ENCODE data around the gene FGD2.

Gene FGD2

DNA sequence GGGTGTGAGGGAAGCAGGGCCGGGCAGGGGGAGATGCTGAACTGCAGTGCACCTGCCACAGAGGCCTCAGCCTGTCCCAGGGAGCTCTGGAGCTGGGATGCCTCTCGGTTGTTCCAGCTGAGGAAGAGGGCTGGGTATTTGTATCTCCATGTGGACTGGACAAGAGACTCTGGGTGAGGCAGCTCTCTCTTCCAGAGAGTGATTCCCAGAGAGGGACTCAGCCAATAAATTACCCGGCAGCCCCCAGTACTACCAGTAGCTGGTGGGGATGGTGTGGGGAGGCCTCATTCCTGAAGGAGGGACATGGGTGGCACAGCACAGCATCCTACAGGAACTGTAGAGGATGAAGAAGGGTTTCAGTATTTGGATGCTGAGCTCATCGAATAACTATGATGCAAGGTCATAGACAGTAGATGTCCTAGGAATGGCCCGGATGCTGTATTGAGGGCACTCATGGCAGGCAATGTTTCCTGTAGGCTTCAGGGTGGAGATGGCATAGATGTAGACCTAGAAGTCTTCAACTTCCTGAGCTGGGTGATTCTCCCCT, 1.4 kb downstream of the FGD2 start:
- no peak overlapping the region for H3K4me3 ChIP-seq (replicated peaks; ENCODE audit: insufficient read depth, low read length)
- TF ChIP-seq, protein P1, sequence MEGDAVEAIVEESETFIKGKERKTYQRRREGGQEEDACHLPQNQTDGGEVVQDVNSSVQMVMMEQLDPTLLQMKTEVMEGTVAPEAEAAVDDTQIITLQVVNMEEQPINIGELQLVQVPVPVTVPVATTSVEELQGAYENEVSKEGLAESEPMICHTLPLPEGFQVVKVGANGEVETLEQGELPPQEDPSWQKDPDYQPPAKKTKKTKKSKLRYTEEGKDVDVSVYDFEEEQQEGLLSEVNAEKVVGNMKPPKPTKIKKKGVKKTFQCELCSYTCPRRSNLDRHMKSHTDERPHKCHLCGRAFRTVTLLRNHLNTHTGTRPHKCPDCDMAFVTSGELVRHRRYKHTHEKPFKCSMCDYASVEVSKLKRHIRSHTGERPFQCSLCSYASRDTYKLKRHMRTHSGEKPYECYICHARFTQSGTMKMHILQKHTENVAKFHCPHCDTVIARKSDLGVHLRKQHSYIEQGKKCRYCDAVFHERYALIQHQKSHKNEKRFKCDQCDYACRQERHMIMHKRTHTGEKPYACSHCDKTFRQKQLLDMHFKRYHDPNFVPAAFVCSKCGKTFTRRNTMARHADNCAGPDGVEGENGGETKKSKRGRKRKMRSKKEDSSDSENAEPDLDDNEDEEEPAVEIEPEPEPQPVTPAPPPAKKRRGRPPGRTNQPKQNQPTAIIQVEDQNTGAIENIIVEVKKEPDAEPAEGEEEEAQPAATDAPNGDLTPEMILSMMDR (IDR thresholded peaks at IDR 0.05; ENCODE audit: insufficient read depth, low read length) = no peak
- TF ChIP-seq GABPA (IDR thresholded peaks at IDR 0.05; ENCODE audit: low read depth) (no peak), POLR2AphosphoS5 (IDR thresholded peaks at IDR 0.05; ENCODE audit: low read depth) (no peak), SPI1 (IDR thresholded peaks at IDR 0.05; ENCODE audit: borderline replicate concordance, low read depth) (no peak)
- TF ChIP-seq, protein P2, sequence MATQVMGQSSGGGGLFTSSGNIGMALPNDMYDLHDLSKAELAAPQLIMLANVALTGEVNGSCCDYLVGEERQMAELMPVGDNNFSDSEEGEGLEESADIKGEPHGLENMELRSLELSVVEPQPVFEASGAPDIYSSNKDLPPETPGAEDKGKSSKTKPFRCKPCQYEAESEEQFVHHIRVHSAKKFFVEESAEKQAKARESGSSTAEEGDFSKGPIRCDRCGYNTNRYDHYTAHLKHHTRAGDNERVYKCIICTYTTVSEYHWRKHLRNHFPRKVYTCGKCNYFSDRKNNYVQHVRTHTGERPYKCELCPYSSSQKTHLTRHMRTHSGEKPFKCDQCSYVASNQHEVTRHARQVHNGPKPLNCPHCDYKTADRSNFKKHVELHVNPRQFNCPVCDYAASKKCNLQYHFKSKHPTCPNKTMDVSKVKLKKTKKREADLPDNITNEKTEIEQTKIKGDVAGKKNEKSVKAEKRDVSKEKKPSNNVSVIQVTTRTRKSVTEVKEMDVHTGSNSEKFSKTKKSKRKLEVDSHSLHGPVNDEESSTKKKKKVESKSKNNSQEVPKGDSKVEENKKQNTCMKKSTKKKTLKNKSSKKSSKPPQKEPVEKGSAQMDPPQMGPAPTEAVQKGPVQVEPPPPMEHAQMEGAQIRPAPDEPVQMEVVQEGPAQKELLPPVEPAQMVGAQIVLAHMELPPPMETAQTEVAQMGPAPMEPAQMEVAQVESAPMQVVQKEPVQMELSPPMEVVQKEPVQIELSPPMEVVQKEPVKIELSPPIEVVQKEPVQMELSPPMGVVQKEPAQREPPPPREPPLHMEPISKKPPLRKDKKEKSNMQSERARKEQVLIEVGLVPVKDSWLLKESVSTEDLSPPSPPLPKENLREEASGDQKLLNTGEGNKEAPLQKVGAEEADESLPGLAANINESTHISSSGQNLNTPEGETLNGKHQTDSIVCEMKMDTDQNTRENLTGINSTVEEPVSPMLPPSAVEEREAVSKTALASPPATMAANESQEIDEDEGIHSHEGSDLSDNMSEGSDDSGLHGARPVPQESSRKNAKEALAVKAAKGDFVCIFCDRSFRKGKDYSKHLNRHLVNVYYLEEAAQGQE (IDR thresholded peaks at IDR 0.05; ENCODE audit: insufficient replicate concordance, low read depth) = no peak
- no peak overlapping the region for H3K27ac ChIP-seq (replicated peaks)
- no peak for DNase-seq (ENCODE audit: low read depth in 1 of 2, low spot score in 1 of 2)
- no peaks in the 10 kb centered on the region for H3K27me3 ChIP-seq (ENCODE audit: insufficient read depth, poor library complexity, severe bottlenecking)

DNA sequence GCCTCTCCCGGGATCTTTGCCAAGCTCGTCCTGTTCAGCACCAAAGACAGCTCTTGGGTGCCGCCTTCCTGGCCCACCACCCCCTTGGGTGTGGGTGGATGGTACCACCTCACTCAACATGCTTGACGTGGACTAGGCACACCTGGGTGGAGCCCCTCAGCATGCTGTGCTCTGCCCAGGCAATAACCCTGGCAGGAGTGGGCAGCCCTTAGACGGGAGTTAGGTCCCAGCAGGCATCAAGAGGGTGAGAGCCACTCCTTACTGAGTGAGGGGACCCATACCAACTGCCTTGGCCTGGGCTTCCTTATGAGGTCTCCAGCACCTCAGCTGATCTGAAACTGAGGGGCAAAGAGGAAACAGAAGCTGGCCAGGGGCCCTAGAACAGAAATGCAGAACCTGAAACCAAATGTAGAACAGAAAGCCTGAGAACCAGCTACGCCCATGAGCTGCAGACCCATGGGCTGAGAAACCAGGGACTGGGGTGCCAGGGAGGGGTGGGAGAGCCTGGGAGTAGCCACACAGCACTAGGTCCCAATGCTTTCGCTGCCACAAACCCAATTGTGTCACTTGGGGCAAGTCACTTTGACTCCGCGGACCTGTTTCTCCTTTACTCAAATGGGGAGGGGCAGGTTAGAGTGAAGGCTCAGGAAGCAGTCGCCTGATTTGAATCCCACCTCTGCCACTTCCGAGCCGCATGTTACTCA, 2.0 kb downstream of the FGD2 start:
- Histone ChIP-seq H3K4me3 (replicated peaks; ENCODE audit: insufficient read depth, low read length) (no peak overlapping the region), H3K27ac (replicated peaks) (no peak overlapping the region), H3K27me3 (ENCODE audit: insufficient read depth, poor library complexity, severe bottlenecking) (no peaks in the 10 kb centered on the region)
- peak in 1 of 2 experiments; percentile 51 for DNase-seq (ENCODE audit: low read depth in 1 of 2, low spot score in 1 of 2)
- TF ChIP-seq, protein P1 (IDR thresholded peaks at IDR 0.05; ENCODE audit: insufficient read depth, low read length) = no peak
- TF ChIP-seq GABPA (IDR thresholded peaks at IDR 0.05; ENCODE audit: low read depth) (no peak), SPI1 (IDR thresholded peaks at IDR 0.05; ENCODE audit: borderline replicate concordance, low read depth) (no peak), POLR2AphosphoS5 (IDR thresholded peaks at IDR 0.05; ENCODE audit: low read depth) (no peak)
- TF ChIP-seq, protein P2 (IDR thresholded peaks at IDR 0.05; ENCODE audit: insufficient replicate concordance, low read depth) = peak; percentile 91

DNA sequence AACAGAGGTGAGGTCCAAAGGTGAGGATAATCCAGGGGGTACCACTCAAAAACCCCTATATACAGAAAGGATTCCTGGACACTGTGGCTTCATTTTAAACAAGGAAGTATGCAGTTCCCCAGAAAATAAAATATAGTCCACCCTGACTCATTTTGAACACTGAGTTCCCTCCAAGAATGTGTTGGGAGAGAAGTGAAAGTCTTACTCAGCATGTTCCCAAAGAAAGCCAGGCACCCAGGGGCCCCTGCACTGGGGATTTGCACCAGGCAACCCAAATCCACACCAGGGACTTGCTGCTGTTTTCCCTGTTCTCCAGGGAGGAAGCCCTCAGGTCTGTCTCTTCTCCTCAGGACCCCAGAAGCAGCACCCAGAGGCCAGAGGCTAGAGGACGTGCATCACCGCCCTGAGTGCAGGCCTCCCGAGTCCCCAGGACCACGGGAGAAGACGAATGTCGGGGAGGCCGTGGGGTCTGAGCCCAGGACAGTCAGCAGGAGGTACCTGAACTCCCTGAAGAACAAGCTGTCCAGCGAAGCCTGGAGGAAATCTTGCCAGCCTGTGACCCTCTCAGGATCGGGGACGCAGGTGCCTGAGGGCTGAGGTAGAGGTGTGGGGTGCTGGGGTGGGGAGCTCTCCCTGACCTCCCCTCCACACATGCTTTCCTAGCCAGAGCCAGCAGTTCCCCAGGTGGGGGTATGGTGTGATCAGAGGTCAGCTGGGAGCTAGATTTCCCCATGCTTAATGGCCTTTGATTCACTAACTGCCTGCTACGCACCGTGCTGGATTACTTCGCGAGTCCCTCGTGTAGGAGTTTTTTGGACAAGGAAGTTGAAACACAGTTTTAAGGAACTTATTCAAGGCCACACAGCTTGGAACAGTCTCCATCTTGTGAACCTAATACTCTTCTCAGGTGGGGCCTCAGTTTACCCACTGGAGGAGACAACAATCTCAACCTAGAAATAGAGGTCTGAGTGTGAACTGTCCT, 3.3 kb downstream of the FGD2 start:
- Histone ChIP-seq H3K27ac (replicated peaks) (no peak overlapping the region), H3K27me3 (ENCODE audit: insufficient read depth, poor library complexity, severe bottlenecking) (no peaks in the 10 kb centered on the region), H3K4me3 (replicated peaks; ENCODE audit: insufficient read depth, low read length) (no peak overlapping the region)
- no peak for DNase-seq (ENCODE audit: low read depth in 1 of 2, low spot score in 1 of 2)
- TF ChIP-seq SPI1 (IDR thresholded peaks at IDR 0.05; ENCODE audit: borderline replicate concordance, low read depth) (no peak), GABPA (IDR thresholded peaks at IDR 0.05; ENCODE audit: low read depth) (no peak), POLR2AphosphoS5 (IDR thresholded peaks at IDR 0.05; ENCODE audit: low read depth) (no peak)
- TF ChIP-seq, protein P1 (IDR thresholded peaks at IDR 0.05; ENCODE audit: insufficient read depth, low read length) = no peak
- TF ChIP-seq, protein P2 (IDR thresholded peaks at IDR 0.05; ENCODE audit: insufficient replicate concordance, low read depth) = no peak
